Cardiac fibroblast (primary cell): ENCODE measurements around the gene UTS2B.

Experiments used
- DNase-seq, 2 donors: peaks; one replicate each; pipeline versions ENCODE4 v3.0.0 to v3.0.0-alpha.2; 2010; ENCODE audit warnings: low read depth in 2 of 2
- H3K4me3 ChIP-seq, 2 donors: replicated peaks in 1 of 2; 1 replicate in 1 of 2; 2 replicates in 1 of 2; pipeline ENCODE4 v1.5.1; 2011; ENCODE audit warnings: low read depth in 2 of 2, low read length in 2 of 2, mild to moderate bottlenecking in 2 of 2, moderate library complexity in 1 of 2
- CTCF ChIP-seq: IDR thresholded peaks from one replicate; pipeline ENCODE4 v1.5.1; 2011; ENCODE audit warnings: low read depth, mild to moderate bottlenecking, low read length, inconsistent platforms

UTS2B gene

GRCh38 chr3:191303596-191303995, 26.7 kb downstream of the UTS2B start:
- H3K4me3 ChIP-seq: no peak overlapping the region
- TF ChIP-seq CTCF: no peak
- DNase-seq: peak in 1 of 2 donors; percentile 27

GRCh38 chr3:191302451-191302850, 27.9 kb downstream of the UTS2B start:
- TF ChIP-seq CTCF: no peak
- H3K4me3 ChIP-seq: no peak overlapping the region
- no peak for DNase-seq

GRCh38 chr3:191301782-191302411, 28.4 kb downstream of the UTS2B start:
- H3K4me3 ChIP-seq: no peak overlapping the region
- DNase-seq: no peak
- no peak for TF ChIP-seq CTCF

GRCh38 chr3:191301017-191301416, 29.3 kb downstream of the UTS2B start:
- DNase-seq: no peak
- no peak for TF ChIP-seq CTCF
- no peak overlapping the region for H3K4me3 ChIP-seq

GRCh38 chr3:191300422-191300821, 29.9 kb downstream of the UTS2B start:
- no peak for TF ChIP-seq CTCF
- DNase-seq: no peak

GRCh38 chr3:191298846-191299245, 31.5 kb downstream of the UTS2B start:
- no peak for TF ChIP-seq CTCF
- no peak overlapping the region for H3K4me3 ChIP-seq
- no peak for DNase-seq

More at GRCh38 chr3:191300422-191300821, 29.9 kb downstream of the UTS2B start:
- H3K4me3 ChIP-seq: no peak overlapping the region

GRCh38 chr3:191296041-191296541, 34.2 kb downstream of the UTS2B start:
- TF ChIP-seq CTCF: no peak
- H3K4me3 ChIP-seq: no peak overlapping the region
- no peak for DNase-seq
